ENCODE results near the gene TCEA2.

GRCh38 chr20:64029293-64030117 lies 33.5 kb upstream of the TCEA2 start:
- TF ChIP-seq CTCF (IDR thresholded peaks at IDR 0.05) (no peak), POLR2A (IDR thresholded peaks at IDR 0.05; ENCODE audit: low read depth) (no peak)

Measured in esophagus muscularis mucosa (tissue), 3 donors.